Measurements from ENCODE around the gene CPT1B. TPM values are rescaled to one million over a fixed set of nuclear protein-coding genes. Genes with fewer than 3 reads are reported as not detected.

CPT1B gene
- total RNA-seq, 4 donors from 2014 or later = 53.4 to 134 (median 63.7) TPM

DNA sequence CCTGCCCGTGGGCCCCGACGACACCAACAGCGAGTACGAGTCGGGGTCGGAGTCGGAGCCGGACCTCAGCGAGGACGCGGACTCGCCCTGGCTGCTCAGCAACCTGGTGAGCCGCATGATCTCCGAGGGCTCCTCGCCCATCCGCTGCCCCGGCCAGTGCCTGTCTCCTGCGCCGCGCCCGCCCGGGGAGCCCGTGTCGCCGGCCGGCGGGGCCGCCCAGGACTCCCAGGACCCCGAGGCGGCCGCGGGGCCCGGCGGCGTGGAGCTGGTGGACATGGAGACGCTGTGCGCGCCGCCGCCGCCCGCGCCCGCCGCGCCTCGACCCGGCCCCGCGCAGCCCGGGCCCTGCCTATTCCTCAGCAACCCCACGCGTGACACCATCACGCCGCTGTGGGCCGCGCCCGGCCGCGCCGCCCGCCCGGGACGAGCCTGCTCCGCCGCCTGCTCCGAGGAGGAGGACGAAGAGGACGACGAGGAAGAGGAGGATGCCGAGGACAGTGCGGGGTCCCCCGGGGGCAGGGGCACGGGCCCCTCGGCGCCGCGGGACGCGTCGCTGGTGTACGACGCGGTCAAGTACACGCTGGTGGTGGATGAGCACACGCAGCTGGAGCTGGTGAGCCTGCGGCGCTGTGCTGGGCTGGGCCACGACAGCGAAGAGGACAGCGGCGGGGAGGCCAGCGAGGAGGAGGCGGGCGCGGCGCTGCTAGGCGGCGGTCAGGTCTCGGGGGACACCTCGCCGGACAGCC, 26.2 kb upstream of the CPT1B start:
- DNase-seq = no peak
- H3K27ac ChIP-seq = no peak overlapping the region
- no peak for TF ChIP-seq POLR2A (IDR thresholded peaks at IDR 0.05)
- TF ChIP-seq CTCF (IDR thresholded peaks at IDR 0.05 in 4 of 5, conservative IDR thresholded peaks at IDR 0.05 in 1 of 5) = no peak
- no peak overlapping the region for H3K4me3 ChIP-seq
- no peaks in the 10 kb centered on the region for H3K36me3 ChIP-seq
- intact Hi-C loops (cut with DNase I; ENCODE audit: low total_unique reads) = no loop called here
- H3K9me3 ChIP-seq = no peaks in the 10 kb centered on the region
- no peak for ATAC-seq
- peaks cover 27 to 61% (median 38%) of the 10 kb centered on the region in 3 donors for H3K27me3 ChIP-seq
- in situ Hi-C loops (cut with MboI; ENCODE audit: low sequenced_read_pairs in 4 of 4) = no loop called here
- H3K4me1 ChIP-seq = no peaks in the 10 kb centered on the region

- no peaks in the 10 kb centered on the region for H3K4me1 ChIP-seq
- DNase-seq = no peak
- TF ChIP-seq POLR2A (IDR thresholded peaks at IDR 0.05) (no peak), CTCF (IDR thresholded peaks at IDR 0.05 in 4 of 5, conservative IDR thresholded peaks at IDR 0.05 in 1 of 5) (no peak)
- in situ Hi-C loops (cut with MboI; ENCODE audit: low sequenced_read_pairs in 4 of 4) = no loop called here
- peaks cover 28 to 64% (median 44%) of the 10 kb centered on the region in 3 donors for H3K27me3 ChIP-seq
- intact Hi-C loops (cut with DNase I; ENCODE audit: low total_unique reads) = no loop called here
- no peak for ATAC-seq
- no peaks in the 10 kb centered on the region for H3K36me3 ChIP-seq
- no peaks in the 10 kb centered on the region for H3K9me3 ChIP-seq
- no peak overlapping the region for H3K4me3 ChIP-seq
- H3K27ac ChIP-seq = no peak overlapping the region
Measured at GRCh38 chr22:50603511-50604255, 25.5 kb upstream of the CPT1B start.

DNA sequence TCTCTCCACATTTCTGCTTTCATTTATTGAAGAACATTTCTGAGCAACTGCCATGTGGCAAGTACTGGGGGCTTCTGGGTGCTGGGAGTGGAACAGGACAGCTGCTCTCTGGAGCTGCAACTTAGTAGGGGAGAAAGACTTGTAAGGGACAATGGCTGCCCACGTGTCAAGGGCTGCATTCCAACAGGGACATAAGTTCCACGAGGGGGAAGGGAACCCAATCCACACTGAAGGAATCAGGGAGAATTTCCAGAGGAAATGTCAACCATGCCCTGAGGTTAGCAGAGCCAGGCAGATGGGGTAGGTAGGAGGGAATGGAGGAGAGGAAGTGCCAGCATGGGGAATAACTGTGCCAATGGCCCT, 24.1 kb upstream of the CPT1B start:
- no peaks in the 10 kb centered on the region for H3K36me3 ChIP-seq
- H3K4me3 ChIP-seq = no peak overlapping the region
- TF ChIP-seq CTCF (IDR thresholded peaks at IDR 0.05 in 4 of 5, conservative IDR thresholded peaks at IDR 0.05 in 1 of 5) (no peak), POLR2A (IDR thresholded peaks at IDR 0.05) (no peak)
- intact Hi-C loops (cut with DNase I; ENCODE audit: low total_unique reads) (no loop called here), in situ Hi-C loops (cut with MboI; ENCODE audit: low sequenced_read_pairs in 4 of 4) (no loop called here)
- ATAC-seq = no peak
- H3K27me3 ChIP-seq = peaks cover 28 to 60% (median 45%) of the 10 kb centered on the region in 3 donors
- H3K9me3 ChIP-seq = no peaks in the 10 kb centered on the region
- H3K27ac ChIP-seq = no peak overlapping the region
- DNase-seq = no peak
- H3K4me1 ChIP-seq = no peaks in the 10 kb centered on the region

DNA sequence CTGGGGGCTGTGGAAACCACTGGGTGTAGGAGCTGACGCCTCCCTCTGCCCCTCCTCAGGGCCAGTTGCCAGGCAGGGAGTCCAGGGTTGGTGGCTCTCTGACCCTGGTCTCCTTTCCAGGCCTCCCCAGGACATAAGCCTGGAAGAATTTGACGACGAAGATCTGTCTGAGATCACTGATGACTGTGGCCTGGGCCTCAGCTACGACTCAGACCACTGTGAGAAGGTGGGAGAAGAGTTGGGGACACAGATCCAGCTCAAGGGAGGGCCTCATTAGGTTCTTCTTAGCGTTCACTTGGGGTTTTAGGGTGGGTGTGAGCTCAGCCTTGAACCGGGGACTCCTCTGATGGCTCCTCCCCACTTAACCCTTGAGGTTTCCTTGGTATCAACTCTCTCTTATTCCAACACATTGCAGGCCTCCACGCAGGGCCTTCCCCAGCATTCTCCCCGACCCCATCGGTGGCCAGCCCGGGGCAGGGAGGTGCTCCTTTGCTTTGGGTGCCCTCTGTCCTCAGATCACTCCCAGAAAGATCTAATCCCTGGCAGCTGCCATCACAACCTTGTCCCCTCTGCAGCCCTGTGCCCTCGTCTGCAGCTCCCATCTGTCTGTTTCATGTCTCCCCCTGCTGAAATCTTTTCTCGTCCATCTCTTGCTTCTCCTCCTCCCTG, 23.6 kb upstream of the CPT1B start:
- no peak for DNase-seq
- Histone ChIP-seq H3K27ac (no peak overlapping the region), H3K9me3 (no peaks in the 10 kb centered on the region), H3K36me3 (no peaks in the 10 kb centered on the region), H3K4me3 (no peak overlapping the region), H3K27me3 (peaks cover 25 to 60% (median 45%) of the 10 kb centered on the region in 3 donors), H3K4me1 (no peaks in the 10 kb centered on the region)
- intact Hi-C loops (cut with DNase I; ENCODE audit: low total_unique reads) (no loop called here), in situ Hi-C loops (cut with MboI; ENCODE audit: low sequenced_read_pairs in 4 of 4) (no loop called here)
- no peak for TF ChIP-seq POLR2A (IDR thresholded peaks at IDR 0.05)
- TF ChIP-seq CTCF (IDR thresholded peaks at IDR 0.05 in 4 of 5, conservative IDR thresholded peaks at IDR 0.05 in 1 of 5) = no peak
- ATAC-seq = no peak
